NB4 (cell line): ENCODE results near the gene RTCA.

Source experiments
- POLR2A ChIP-seq: IDR thresholded peaks from 2 replicates; pipeline ENCODE4 v1.6.1; 2011; ENCODE audit warnings: mild to moderate bottlenecking; ENCODE audit not compliant: insufficient read length; ENCODE audit errors: extremely low read depth
- TF ChIP-seq, protein P1 (sequence below): IDR thresholded peaks from one replicate; pipeline ENCODE4 v1.5.1; 2012; ENCODE audit warnings: low read depth, low read length

DNA sequence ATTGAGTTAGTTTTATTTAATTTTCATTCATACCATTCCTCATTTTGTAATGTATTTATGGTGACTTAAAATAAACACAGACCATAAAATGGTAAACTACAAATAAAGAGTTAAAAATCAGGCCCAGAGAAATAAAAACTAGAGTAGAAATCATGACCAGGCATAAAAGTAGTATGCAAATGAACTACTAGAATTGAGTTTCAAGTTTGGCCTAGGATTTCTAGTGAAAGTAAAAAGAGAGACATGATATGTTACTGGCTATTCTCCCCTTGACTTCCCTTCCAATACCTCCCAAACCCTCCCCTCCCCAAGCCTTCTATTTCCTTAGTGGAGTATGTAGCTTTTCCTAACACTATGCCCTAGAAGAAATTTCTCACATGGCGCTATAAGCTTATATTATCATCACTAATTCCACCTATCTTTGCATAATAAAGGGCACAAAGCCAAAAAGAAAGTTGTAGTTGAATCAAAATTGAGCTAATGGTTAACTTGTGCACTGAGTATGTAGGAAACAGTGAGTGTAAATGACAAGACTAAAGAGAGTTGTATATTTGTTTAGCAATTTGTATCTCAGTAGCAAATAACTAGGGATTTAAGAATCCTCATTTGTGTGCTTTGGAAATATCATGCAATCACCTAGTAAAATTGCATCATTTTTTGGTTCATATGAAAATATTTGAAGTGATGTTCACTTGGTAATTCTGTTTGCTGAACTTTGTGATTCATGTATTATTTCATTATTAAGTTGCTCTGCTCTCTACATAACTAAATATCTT, 56.6 kb downstream of the RTCA start:
- TF ChIP-seq, protein P1, sequence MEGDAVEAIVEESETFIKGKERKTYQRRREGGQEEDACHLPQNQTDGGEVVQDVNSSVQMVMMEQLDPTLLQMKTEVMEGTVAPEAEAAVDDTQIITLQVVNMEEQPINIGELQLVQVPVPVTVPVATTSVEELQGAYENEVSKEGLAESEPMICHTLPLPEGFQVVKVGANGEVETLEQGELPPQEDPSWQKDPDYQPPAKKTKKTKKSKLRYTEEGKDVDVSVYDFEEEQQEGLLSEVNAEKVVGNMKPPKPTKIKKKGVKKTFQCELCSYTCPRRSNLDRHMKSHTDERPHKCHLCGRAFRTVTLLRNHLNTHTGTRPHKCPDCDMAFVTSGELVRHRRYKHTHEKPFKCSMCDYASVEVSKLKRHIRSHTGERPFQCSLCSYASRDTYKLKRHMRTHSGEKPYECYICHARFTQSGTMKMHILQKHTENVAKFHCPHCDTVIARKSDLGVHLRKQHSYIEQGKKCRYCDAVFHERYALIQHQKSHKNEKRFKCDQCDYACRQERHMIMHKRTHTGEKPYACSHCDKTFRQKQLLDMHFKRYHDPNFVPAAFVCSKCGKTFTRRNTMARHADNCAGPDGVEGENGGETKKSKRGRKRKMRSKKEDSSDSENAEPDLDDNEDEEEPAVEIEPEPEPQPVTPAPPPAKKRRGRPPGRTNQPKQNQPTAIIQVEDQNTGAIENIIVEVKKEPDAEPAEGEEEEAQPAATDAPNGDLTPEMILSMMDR: no peak
- TF ChIP-seq POLR2A: no peak
